ENCODE measurements around the gene ATP1A1. TPM values are rescaled to one million over a fixed set of nuclear protein-coding genes. Genes with fewer than 3 reads are reported as not detected.

Gene ATP1A1
- total and polyA plus RNA-seq, 9 donors = 106 to 388 (median 196) TPM

DNA sequence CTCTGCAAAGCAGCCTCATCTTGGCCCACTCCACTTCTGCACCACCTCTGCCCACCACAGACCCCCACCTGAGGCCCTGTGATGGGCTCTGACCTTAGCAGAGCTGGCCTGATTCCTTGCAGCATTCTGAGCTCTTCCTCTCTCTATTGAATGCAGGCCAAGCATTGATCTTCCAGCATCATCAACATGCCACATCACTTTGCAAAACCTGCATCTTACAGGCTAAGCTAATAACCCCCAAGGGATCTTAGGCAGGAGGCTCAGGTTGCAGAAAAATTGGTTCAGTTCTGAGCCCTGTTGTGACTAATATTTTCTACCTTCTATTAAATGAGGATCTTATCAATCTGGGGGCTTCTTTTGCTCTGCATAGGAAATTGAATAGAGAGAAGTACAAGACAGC is 78.7 kb downstream of the ATP1A1 start:
- DNase-seq = no peak
- H3K4me1 ChIP-seq (ENCODE audit: insufficient read depth) = peaks cover 2% of the 10 kb centered on the region
- TF ChIP-seq EP300 (IDR thresholded peaks at IDR 0.05) (no peak), POLR2A (IDR thresholded peaks at IDR 0.05) (no peak)
- TF ChIP-seq, protein P1, sequence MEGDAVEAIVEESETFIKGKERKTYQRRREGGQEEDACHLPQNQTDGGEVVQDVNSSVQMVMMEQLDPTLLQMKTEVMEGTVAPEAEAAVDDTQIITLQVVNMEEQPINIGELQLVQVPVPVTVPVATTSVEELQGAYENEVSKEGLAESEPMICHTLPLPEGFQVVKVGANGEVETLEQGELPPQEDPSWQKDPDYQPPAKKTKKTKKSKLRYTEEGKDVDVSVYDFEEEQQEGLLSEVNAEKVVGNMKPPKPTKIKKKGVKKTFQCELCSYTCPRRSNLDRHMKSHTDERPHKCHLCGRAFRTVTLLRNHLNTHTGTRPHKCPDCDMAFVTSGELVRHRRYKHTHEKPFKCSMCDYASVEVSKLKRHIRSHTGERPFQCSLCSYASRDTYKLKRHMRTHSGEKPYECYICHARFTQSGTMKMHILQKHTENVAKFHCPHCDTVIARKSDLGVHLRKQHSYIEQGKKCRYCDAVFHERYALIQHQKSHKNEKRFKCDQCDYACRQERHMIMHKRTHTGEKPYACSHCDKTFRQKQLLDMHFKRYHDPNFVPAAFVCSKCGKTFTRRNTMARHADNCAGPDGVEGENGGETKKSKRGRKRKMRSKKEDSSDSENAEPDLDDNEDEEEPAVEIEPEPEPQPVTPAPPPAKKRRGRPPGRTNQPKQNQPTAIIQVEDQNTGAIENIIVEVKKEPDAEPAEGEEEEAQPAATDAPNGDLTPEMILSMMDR (IDR thresholded peaks at IDR 0.05) = no peak

DNA sequence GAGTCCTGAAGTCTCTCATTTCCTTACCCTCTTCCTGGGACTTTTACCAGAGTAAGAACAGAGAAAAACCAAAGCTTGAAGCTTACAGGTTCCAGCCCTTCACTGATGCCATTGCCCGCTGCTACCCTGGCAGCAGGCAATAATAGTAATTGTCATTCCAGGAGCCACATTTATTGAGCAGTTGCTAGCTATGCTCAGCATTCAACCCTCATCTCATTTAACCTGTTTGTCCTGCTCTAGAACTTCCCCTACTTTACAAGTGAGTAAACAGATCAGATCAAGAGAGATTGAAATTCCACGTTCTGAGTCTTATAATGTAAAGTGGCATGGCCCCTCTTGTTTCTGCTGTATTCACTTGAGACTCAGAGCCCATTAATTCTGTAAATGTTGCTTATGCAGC is 80.4 kb downstream of the ATP1A1 start:
- TF ChIP-seq, protein P1 (IDR thresholded peaks at IDR 0.05) = no peak
- TF ChIP-seq EP300 (IDR thresholded peaks at IDR 0.05) (no peak), POLR2A (IDR thresholded peaks at IDR 0.05) (no peak)
- no peak for DNase-seq
- H3K27me3 ChIP-seq = no peaks in the 10 kb centered on the region
- no peak overlapping the region for H3K27ac ChIP-seq
- no peaks in the 10 kb centered on the region for H3K36me3 ChIP-seq
- H3K4me1 ChIP-seq (ENCODE audit: insufficient read depth) = peaks cover 2% of the 10 kb centered on the region
- no peaks in the 10 kb centered on the region for H3K9me3 ChIP-seq
- intact Hi-C loops (cut with DNase I) = no loop called here
- H3K4me3 ChIP-seq = no peak overlapping the region
- WGBS, 3 donors = 82 to 93% (median 88%) methylated on average over 2 of the region's 2 CpGs

More for the DNA sequence above, 78.7 kb downstream of the ATP1A1 start:
- Histone ChIP-seq H3K27ac (no peak overlapping the region), H3K27me3 (no peaks in the 10 kb centered on the region), H3K9me3 (no peaks in the 10 kb centered on the region), H3K36me3 (no peaks in the 10 kb centered on the region), H3K4me3 (no peak overlapping the region)
- intact Hi-C loops (cut with DNase I) = no loop called here

DNA sequence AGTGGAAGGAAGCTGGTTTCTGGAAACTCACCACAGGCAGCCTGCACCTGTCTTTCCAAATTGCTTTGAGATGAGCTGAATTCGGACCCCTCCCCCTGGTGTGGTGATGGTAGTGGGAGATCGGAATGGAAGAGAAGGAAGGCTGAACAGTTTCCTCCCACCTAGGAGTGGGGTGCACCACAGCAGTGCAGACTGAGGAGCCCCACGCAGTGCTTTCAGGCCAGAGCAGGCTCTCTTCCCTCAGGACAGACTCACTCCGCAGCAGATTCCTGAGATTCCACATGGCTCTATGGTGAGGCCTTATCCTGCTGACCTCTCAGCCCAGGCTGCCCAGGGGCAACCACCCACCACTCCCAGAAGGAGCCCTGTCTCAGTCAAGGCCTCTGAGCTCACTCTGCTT is 80.9 kb downstream of the ATP1A1 start:
- no peak overlapping the region for H3K27ac ChIP-seq
- DNase-seq = no peak
- intact Hi-C loops (cut with DNase I) = no loop called here

More for the DNA sequence above, 80.9 kb downstream of the ATP1A1 start:
- WGBS, 3 donors = 75 to 81% (median 75%) methylated on average over 4 of the region's 4 CpGs
- Histone ChIP-seq H3K4me3 (no peak overlapping the region), H3K4me1 (ENCODE audit: insufficient read depth) (no peaks in the 10 kb centered on the region), H3K27me3 (no peaks in the 10 kb centered on the region), H3K9me3 (no peaks in the 10 kb centered on the region), H3K36me3 (no peaks in the 10 kb centered on the region)
- TF ChIP-seq, protein P1 (IDR thresholded peaks at IDR 0.05) = no peak
- no peak for TF ChIP-seq EP300 (IDR thresholded peaks at IDR 0.05)
- TF ChIP-seq POLR2A (IDR thresholded peaks at IDR 0.05) = no peak

Small RNAs within 50 kb of the gene (small RNA-seq; reads per million reads assigned to genes)
- gene RF00019 = not detected
- gene RNU6-817P = not detected

Other genes with a start within 250 kb of the ATP1A1 start
- 10 to 100 TPM in 1 of 7 donors, 1 to 10 TPM in 6; 5.2 to 10.9 (median 6.3) TPM for gene CD58, start 197.8 kb downstream of the ATP1A1 start, total RNA-seq
- gene CD58, start 197.8 kb downstream of the ATP1A1 start, polyA plus RNA-seq = 10 to 100 TPM in 1 of 2 donors, 1 to 10 TPM in 1; 6.8 to 14.4 TPM

Measured in ovary (tissue), 9 donors.